NCI-H1436 treated with DMSO at 0.1 percent for 48 hours (cell line): ENCODE results near the gene ZBTB7C.
"Not testable (repeated sequence)": the region's sequence is repeated elsewhere in the genome, so short reads cannot be mapped to it uniquely, and the experiment has no call there.

Source experiments
- DNase-seq: peaks from one replicate; lab custom pipeline; 2025; lab: John Stamatoyannopoulos, UW

Gene ZBTB7C

DNA sequence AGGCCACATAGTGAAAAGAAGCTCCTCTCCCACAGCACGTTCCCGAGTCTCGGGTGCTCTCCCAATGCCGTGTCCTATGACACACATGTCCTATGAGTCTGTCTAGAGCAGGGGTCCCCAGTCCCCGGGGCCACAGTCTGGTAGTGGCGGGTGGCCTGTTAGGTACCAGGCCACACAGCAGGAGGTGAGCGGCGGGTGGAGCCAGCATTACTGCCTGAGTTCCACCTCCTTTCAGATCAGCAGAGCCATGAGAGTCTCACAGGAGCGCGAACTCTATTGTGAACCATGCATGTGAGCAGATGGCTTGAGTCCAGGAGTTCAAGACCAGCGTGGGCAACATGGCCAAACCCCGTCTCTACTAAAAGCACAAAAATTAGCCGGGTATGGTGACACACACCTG is 112.6 kb downstream of the ZBTB7C start:
- no peak for DNase-seq

DNA sequence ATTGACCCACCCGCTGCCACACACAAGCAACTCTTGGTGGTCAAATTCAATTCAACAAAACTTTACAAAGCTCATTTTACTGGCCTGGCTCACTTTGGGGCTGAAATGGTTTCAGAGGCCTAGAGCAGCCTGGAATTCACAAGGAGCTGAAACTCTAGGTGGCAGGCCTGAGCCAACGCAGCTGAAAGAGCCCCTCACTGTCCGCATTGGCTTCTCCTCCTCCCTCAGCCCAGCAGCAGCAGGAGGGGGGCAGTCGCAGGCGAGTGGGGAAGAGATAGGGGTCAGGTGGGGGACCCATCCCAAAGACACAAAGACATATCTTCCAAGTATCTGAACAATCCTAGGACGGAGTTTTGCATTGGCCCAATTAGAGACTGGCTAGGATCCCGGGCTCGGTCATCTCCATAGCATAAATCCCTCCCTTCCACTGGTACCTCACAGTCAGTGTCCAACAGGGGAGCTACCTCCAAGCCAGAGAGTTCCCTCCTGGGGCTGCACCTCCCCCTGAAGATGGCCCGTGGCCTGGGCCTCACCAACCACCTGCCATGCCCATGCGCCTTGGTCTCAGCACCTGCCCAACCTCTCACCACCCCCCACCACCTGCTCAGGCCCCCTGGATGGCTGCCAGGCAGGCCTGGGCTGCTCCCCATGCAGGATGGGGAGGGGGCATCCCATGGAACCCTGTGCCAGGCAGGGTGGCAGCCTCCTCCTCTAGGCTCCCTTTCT is 113.4 kb downstream of the ZBTB7C start:
- DNase-seq = no peak

DNA sequence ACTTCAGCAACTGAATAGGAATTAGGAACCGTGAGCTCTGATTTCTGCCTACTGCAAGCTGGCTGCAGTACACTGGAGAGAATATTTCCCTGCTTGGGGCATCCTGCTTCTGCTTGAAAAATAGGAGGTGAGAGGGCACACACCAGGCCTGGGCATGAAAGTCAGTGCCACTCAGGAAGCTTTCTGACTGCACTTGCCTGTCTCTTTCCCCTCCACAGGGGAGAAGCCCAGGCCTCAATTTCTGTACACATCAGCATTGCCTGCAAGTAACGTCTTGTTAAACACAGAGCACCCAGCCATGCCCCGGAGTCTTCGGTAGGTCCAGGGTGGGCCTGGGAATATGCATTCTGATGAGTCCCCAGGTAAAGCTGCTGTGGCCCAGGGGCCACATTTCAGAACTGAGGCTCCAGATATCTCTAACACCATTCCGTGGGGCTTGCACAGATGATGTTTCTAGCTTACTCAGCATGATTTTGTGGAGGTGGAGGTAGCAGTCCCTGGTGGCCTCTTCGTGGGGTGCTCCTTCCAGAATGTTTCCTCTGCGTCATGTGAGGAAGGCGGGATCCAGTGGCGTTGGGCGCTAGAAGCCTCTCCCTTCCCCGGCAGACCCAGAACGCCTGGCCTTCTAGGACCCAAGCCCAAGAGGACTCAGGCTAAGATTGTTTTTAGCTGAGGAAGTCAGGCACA is 114.1 kb downstream of the ZBTB7C start:
- no peak for DNase-seq

DNA sequence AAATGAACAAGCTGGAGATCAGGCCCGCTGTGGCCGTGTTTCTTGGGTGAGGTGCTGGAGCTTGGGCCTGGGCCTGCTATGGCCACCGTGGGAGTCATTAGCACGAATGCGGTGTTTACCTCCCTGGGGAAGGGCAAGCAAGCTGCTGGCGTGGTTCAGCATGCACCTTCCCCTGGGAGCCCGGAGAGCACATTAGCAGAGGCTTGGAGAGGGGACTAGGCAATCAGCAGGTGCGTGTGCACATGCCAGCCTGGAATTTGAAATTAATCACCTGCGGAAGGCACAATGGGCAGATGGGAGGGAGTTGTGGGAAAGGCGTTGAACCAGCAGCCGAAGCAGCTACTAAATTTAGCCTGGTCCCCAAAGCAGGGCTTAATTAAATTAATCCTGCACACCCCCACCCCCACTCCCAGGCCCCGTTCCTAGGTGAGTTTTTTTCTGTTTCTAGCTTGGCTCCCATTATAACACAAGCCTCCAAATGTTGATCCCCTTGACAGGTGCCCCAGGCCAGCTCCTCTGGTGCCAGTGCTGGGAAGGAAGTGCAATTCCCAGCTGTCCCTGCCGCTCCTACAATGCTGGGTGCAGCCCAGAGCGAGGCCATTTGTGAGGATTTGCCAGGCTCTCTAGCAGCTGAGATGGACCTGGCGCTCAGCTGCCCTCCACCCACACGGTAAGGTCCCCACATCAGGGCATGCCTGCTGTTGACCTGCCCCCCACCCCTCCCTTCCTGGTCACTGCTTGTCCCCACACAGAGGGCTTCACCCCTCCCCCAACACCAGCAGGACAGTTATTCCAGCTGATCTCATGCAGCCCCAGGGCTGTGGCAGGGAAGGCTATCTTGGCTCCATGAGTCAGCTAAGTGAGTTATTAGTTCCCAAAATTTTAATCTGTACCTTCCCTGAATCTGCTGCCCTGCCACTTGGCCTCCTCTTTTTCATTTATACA is 115.0 kb downstream of the ZBTB7C start:
- DNase-seq = peak; percentile 94

DNA sequence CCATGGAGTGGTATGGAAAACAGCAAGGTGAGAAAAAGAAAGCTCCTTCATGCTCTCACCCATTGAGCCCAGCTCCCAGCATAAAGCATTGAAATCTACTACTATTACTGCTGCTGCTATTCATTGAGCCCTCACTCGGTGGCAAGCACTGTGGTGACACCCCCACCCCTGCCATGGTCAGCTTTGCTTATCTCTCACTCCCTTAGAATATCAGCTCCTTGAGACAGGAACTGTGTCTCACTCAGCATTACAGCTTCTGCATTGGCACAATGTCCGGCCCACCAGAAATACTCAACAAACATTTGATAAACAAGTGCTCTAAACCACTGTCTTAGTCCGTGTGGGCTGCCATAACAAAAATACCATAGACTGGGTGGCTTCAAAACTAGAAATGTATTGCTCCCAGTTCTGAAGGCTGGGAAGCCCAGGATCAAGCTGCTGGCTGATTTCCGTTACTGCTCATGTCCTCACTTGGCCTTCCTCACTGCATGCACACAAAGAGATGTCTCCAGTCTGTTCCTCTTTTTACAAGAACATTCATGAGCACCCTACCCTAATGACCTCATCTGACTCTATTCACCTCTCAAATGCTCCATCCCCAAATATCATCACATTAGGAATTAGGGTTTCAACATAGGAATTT is 116.3 kb downstream of the ZBTB7C start:
- no peak for DNase-seq

DNA sequence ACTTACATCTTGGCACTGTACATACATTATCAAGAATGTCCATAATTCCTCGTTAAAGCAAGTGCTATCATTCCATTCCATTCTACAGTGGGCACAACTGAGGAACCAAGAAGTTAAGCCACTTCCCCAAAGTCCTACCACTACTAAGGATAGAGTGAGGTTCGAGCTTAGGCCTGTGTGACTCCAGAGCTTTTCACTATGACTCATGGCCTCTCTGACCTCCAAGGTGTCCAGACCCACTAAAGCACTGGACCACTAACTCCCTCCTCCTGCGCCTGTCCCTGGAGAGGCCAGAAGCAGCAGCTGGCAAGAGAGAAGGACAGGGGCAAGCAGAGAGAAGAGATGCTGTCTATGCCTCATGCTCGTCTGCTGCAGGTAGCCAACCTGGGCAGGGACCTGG is 117.0 kb downstream of the ZBTB7C start:
- DNase-seq = no peak

DNA sequence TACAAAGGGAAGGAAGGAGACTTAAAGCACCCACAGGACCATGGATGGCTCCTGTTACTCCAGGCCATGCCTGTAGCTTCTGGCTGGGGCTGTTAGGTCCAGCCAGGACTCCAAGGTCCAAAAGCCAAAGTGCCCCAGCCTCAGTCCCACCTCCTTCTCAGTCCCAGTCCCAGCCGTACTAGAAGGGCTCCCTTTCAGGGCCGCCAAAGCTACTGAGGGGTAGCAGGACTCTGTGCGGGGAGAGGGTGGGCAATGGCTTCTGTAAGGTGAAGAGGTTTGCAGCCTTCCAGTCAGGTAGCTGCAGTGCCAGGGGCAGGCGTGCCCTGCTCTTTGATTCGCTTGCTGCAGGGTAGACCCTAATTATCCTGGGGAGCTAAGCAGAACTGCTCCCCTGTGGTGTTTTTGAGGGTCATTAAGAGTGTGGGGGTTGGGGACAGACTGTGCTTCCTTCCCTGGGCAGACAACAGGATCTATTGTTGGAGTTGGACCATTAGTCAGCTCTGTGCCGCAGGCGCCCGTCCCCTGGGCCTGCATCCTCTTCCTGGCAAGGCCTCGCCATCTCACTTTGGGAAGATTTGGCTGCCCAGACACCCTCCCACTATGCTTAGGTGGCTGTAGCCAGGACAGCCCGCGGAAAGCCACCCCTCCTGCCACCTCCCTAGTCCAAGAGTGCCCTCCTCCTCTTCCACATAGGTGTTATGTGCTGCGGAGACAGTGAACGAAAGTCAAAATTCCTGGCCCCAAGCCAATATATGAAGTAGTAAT is 118.8 kb downstream of the ZBTB7C start:
- DNase-seq = peak; percentile 75

DNA sequence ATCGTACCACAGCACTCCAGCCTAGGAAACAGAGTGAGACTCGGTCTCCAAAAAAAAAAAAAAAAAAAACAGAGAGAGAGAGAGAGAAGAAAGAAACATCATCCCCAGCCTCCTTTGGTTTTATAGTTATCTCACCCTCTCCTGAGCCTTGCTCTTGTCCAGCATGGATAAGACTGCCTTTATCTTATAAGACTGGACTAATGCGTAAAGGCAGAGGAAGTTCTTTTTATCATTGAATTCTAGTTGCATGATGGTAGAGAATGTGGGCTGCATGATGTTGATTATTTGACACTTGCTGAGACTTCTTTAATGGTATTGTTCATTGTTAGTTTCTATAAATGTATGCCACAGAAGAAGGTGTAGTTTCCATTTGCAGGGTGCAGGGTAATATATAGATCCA is 124.4 kb downstream of the ZBTB7C start:
- no peak for DNase-seq

DNA sequence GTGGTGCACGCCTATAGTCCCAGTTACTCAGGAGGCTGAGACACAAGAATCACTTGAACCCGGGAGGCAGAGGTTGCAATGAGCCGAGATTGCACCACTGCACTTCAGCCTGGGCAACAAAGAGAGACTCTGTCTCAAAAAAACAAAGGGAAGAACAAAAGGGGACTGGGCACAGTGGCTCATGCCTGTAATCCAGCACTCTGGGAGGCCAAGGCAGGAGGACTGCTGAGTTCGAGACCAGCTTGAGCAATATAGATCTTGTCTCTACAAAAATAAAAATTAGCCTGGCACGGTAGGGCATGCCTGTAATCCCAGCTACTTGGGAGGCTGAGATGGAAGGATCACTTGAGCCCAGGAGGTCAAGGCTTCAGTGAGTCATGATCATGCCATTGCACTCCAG is 125.2 kb downstream of the ZBTB7C start:
- DNase-seq = not testable (repeated sequence)

DNA sequence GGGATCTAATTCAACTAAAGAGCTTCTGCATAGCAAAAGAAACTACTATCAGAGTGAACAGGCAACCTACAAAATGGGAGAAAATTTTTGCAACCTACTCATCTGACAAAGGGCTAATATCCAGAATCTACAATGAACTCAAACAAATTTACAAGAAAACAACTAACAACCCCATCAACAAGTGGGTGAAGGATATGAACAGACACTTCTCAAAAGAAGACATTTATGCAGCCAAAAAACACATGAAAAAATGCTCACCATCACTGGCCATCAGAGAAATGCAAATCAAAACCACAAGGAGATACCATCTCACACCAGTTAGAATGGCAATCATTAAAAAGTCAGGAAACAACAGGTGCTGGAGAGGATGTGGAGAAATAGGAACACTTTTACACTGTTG is 127.7 kb downstream of the ZBTB7C start:
- DNase-seq = not testable (repeated sequence)

DNA sequence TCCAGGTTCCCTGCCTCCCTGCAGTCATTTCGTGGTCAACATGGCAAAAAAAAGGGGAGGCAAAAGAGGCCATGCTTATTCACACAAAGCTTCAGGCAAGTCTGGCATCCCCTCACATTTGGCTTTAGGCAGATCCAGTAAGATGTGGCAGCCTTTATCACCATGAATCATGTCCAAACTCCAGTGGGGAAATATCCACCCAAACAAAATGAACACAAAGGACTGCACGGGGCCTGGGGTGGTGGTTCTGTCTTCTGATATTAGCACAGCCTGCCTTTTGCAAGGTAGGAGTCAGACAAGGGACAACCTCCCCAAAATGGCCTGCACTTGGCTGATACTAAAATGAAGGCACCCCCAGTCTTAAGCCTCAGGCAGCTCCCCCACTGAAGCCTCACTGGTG is 129.9 kb downstream of the ZBTB7C start:
- DNase-seq = no peak

DNA sequence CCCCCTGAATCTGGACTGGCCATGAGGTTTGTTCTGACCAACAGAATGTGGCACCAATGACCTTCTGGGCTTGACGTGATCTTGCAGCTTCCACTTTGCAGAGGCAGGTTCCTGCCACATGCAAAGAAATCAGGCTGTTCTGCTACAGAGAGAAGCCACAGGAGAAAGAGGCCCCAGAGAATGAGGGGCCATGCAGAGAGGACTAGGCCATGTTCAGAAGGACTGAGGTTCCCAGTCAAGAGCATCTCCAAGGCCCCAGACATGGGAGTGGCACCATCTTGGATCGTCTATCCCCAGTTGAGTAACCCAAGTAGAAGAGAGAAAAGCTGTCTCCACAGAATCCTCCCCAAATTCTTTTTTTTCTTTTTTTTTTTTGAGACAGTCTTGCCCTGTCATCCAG is 131.1 kb downstream of the ZBTB7C start:
- no peak for DNase-seq

DNA sequence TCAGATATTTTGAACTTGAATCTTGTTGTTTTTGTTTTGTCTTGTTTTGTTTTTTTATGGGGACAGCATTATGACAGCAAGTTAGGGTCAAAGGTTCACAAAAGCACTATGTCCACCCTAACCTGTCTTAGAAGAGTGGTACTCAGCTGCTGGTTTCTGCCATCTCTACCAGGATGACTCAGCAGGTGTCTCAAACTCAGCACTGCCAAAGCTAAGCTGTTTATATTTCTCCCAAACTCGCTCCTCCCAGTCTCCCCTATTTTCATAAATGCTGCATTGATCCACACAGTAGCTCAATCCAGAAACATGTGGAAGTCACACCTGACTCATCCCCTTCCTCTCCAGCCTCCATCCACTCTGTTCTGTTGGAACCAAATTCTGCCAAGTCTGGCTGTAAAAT is 134.9 kb downstream of the ZBTB7C start:
- DNase-seq = no peak

DNA sequence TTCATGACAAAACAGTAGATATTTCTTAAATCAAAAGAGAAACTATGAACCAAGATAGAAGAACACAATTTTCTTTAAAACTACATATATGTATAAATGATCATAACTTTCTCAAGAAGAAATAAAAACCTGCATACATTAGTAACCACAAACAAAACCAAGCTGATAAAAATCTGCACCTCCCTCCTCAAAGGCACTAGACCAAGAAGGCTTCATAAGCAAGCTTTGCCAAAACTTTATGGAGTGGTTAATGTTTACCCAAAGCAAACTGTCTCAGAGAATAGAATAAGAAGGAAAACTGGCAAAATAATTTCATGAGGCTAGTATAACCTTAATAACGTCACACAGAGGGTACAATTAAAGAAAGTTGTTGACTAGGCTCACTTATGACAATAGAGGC is 138.3 kb downstream of the ZBTB7C start:
- no peak for DNase-seq

DNA sequence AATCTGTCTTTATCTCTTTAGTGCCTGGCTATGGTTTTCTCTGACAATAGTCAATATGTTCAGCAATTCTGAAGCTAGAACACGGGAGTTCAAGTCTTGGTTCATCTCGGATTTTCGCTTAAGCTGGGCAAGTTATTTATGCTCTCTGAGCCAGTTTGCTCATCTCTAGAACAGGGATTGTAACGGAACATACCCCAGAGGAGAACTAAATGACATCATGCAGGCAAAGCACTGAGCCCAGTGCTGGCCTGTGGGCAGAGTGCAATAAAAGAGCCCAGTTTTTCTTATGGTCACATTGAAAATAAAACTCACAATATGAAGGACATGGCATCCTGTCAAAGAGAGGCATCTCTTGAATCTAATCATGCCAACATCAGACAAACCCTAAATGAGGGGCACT is 143.9 kb downstream of the ZBTB7C start:
- DNase-seq = no peak

DNA sequence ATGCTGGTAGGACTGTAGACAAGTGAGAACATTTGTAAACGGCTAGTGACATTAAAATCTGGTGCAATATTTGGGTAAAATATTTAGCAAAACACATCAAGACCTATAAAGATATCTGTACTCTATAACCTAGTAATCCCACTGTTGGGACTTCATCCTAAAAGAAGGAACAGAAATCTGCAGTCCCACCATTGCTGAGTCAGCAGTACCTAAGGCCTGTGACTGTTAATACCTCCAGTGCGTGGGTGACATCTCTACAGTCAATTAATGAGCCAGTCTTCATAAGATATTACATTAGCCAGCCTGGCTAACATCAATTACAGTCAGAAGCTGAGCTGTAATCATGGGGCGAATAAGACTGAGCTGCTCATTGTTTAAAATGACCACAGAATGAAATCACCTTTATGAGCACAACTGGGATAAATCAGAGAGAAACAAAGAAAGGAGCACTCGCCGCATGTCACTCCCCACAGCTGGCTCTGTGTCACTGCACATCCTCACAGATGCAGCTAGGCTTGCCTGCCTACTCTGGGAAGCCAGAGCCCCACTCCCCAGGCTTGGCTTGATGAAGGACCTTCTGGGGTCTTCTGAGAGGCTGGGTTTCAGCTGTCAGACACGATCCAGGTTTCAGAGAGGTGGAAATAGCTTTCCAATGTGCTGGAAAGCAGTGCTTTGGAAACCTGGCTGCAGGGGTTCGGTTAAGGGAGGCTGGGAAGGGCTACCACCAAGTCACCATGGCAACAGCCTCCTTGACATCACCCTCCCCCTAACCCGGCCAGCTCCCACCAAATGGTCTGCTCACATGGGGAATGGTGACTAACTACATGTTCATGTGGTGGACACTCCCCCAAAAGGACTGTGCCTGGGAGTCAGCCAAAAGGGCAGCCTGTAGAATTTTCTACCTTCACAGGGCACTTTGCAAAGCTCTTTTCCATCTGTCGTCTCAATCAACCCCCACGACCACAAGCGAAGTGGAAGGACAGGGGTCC is 145.0 kb downstream of the ZBTB7C start:
- no peak for DNase-seq

DNA sequence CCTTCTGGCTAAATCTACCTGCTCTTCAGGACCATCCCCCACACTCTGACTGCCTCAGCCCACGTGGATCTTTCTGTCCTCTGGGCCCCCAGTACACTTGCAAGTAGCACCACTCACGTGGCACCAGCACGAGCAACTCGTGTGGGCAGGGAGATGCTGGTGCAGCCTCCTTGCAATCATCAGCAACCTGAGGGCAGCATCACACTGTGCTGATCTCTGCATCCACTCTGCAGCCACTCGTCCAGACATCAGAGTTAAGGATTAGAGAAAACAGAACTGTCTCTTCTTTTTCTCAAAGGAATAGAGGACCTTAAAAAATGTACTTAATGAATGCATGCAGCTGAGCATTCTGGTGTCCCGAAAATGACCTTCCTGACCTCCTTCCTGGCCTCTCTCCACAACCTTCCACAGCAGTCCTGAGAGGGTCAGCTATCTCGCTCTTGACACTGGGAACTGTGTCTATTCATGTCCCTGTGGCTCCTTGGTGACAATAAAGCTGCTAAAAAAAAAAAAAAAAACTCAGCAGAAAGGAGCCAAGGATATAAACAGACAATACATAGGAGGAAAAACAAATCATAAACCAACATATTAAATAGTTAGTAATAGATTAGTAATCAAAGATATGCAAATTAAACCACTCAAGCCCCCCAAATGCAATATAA is 145.9 kb downstream of the ZBTB7C start:
- no peak for DNase-seq

DNA sequence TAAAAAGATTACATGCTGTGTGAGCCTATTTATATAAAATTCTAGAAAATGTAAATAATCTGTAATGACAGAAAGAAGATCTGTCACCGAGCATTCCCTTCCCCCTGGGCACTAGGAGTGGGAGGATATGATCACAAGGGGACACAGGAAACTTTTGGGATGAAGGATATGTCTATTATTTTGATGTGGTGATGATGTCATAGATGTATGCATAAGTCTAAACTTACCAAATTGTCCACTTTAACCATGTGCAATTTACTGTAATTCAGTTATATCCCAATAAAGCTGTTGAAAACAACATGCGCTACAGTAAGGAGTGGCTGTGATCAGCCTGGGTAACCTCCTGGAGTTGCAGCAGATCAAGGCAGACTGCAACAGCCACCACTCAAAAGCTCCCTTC is 148.9 kb downstream of the ZBTB7C start:
- DNase-seq = no peak

DNA sequence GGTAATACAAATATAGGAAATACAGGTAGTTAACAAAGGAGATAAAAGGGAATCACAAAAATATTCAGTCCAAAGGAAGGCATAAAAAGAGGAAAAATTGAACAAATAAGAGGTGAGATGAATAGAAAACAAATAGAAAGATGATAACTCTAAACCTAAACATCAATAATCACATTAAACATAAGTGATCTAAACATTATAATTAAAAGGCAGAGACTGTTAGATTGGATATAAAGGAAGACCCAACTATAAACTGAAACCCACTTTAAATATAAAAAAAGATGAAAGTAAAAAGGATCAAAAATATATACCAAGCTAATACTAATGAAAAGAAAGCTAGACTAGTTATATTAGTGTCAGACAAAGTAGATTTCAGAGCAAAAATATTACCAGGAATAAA is 152.3 kb downstream of the ZBTB7C start:
- no peak for DNase-seq
